Femur (tissue), 1 donor: ENCODE results near the gene BCAS3.

Experiments
- DNase-seq: peaks from one replicate; pipeline ENCODE4 v3.0.0-alpha.2; 2017

BCAS3 gene

GRCh38 chr17:61442136-61442775, 764.6 kb downstream of the BCAS3 start:
- no peak for DNase-seq
